HepG2 (cell line): ENCODE results near the gene TH. TPM values are rescaled to one million over a fixed set of nuclear protein-coding genes. Genes with fewer than 3 reads are reported as not detected.

ENCODE experiments used
- ATAC-seq: fragments of 200-7000 bp; cut with Tn5 transposase; 3 replicates; pipeline ENCODE4 v1.9.1; 2020; ENCODE audit warnings: mild to moderate bottlenecking, moderate library complexity
- BruUV-seq: library from RNA; stranded (reverse); fragments of 400-500 nt; replicated peaks from 2 replicates; lab custom pipeline; 2021; lab: Mats Ljungman, UMichigan
- CTCF ChIA-PET: fragments of 300-600 bp; formaldehyde crosslinking; extraction: SDS; loops from one replicate; lab custom pipeline; 2021; ENCODE audit warnings: low total read pairs, inconsistent platforms, low intra/inter-chr PET ratio; lab: Yijun Ruan, JAX
- POLR2A ChIA-PET: fragments of 350-600 bp; sonication (Branson Sonifier 250); formaldehyde crosslinking; loops from one replicate; lab custom pipeline; 2020; ENCODE audit warnings: antibody characterized with exemption, inconsistent platforms; lab: Yijun Ruan, JAX
- DNase-seq: peaks from one replicate; pipeline ENCODE4 v3.0.0-alpha.2; 2015; ENCODE audit warnings: low spot score
- FAIRE-seq: peaks from 3 replicates; lab custom pipeline; 2011; peaks lifted over from hg19 to GRCh38; lab: Jason Lieb, UNC
- H2AFZ ChIP-seq: one replicate; pipeline ENCODE4 v1.6.1; 2011; ENCODE audit warnings: low read length, inconsistent platforms
- H3K27ac ChIP-seq: fragments of 300-600 bp; 3 replicates; pipeline ENCODE4 v1.8.0; 2011; ENCODE audit warnings: mixed run types, mild to moderate bottlenecking, mixed read lengths, low read length, inconsistent platforms; ENCODE audit not compliant: insufficient read depth; ENCODE audit errors: extremely low read length
- H3K27me3 ChIP-seq, 2 experiments: fragments of 200-600 bp in 1 of 2; 2 replicates in 1 of 2; 3 replicates in 1 of 2; pipeline versions ENCODE4 v1.6.0 to v1.8.0; 2011; ENCODE audit warnings: low read length in 2 of 2, mild to moderate bottlenecking in 2 of 2, moderate library complexity in 2 of 2, inconsistent platforms in 1 of 2; ENCODE audit not compliant: insufficient read depth in 2 of 2, control insufficient read depth in 1 of 2
- H3K36me3 ChIP-seq, 2 experiments: fragments of 200-600 bp in 1 of 2; replicated peaks in 1 of 2; 2 replicates in 1 of 2; 3 replicates in 1 of 2; pipeline versions ENCODE4 v1.5.1 to v1.8.0; 2011; ENCODE audit warnings: low read length in 2 of 2, inconsistent platforms in 1 of 2; ENCODE audit not compliant: insufficient read depth in 2 of 2, control insufficient read depth in 1 of 2
- H3K4me1 ChIP-seq: 2 replicates; pipeline ENCODE4 v1.5.1; 2012; ENCODE audit warnings: low read length, inconsistent platforms; ENCODE audit not compliant: insufficient read depth
- H3K4me2 ChIP-seq: 2 replicates; pipeline ENCODE4 v1.6.0; 2011; ENCODE audit warnings: low read depth, low read length, inconsistent platforms
- H3K4me3 ChIP-seq, 3 experiments: fragments of 200-600 bp in 1 of 3; sonication (generic), shearing (Covaris generic) in 1 of 3; replicated peaks in 1 of 3; 2 replicates each; pipeline ENCODE4 v1.5.1; 2011 to 2016; ENCODE audit warnings: low read length in 3 of 3, inconsistent platforms in 2 of 3, low read depth in 2 of 3, mild to moderate bottlenecking in 2 of 3, control low read depth in 1 of 3, mixed read lengths in 1 of 3; ENCODE audit not compliant: insufficient read depth in 1 of 3
- H3K79me2 ChIP-seq: one replicate; pipeline ENCODE4 v1.6.1; 2011; ENCODE audit warnings: low read length, inconsistent platforms; ENCODE audit not compliant: insufficient read depth
- H3K9ac ChIP-seq: 2 replicates; pipeline ENCODE4 v1.6.0; 2011; ENCODE audit warnings: mild to moderate bottlenecking, low read depth, low read length, inconsistent platforms; ENCODE audit not compliant: insufficient read depth
- H3K9me3 ChIP-seq: 2 replicates; pipeline ENCODE4 v1.5.1; 2012; ENCODE audit warnings: mild to moderate bottlenecking, low read length
- H4K20me1 ChIP-seq: 2 replicates; pipeline ENCODE4 v1.6.0; 2011; ENCODE audit warnings: inconsistent platforms, mild to moderate bottlenecking, low read length, moderate library complexity; ENCODE audit not compliant: insufficient read depth
- CHCHD3 ChIP-seq: sonication (generic); formaldehyde crosslinking; IDR thresholded peaks from 2 replicates; pipeline ENCODE4 v1.8.0; 2022; ENCODE audit warnings: mild to moderate bottlenecking, missing genetic modification reagents, moderate library complexity
- CTCF ChIP-seq: sonication (generic); formaldehyde crosslinking; IDR thresholded peaks from 2 replicates; pipeline ENCODE4 v1.5.0; 2020; ENCODE audit warnings: mild to moderate bottlenecking, missing genetic modification reagents, moderate library complexity
- HNRNPLL ChIP-seq: fragments of 200-400 bp; formaldehyde crosslinking; IDR thresholded peaks from 2 replicates; pipeline ENCODE4 v1.6.1; 2017; ENCODE audit warnings: mild to moderate bottlenecking, low read depth, low read length; ENCODE audit not compliant: poor library complexity, severe bottlenecking
- KDM5B ChIP-seq: sonication (generic); formaldehyde crosslinking; IDR thresholded peaks from 2 replicates; pipeline ENCODE4 v1.4.0; 2020; ENCODE audit warnings: missing genetic modification reagents, mild to moderate bottlenecking, borderline replicate concordance
- MATR3 ChIP-seq: sonication (generic); formaldehyde crosslinking; IDR thresholded peaks from 2 replicates; pipeline ENCODE4 v1.4.0; 2020; ENCODE audit warnings: missing genetic modification reagents
- RAD21 ChIP-seq: fragments of 450-650 bp; formaldehyde crosslinking; IDR thresholded peaks from 2 replicates; pipeline ENCODE4 v1.5.0; 2020; ENCODE audit warnings: mild to moderate bottlenecking
- RELA ChIP-seq: sonication (generic); formaldehyde crosslinking; IDR thresholded peaks from 2 replicates; pipeline ENCODE4 v1.4.0; 2020; ENCODE audit warnings: missing genetic modification reagents
- TRAFD1 ChIP-seq: sonication (generic); formaldehyde crosslinking; IDR thresholded peaks from 2 replicates; pipeline ENCODE4 v1.5.1; 2020; ENCODE audit warnings: missing genetic modification reagents, mild to moderate bottlenecking, borderline replicate concordance
- YY1 ChIP-seq: IDR thresholded peaks from 2 replicates; pipeline ENCODE4 v1.6.1; 2011; ENCODE audit warnings: low read length, low read depth, moderate library complexity, mild to moderate bottlenecking; ENCODE audit not compliant: insufficient read depth, insufficient replicate concordance
- ZEB1 ChIP-seq: IDR thresholded peaks from 2 replicates; pipeline ENCODE4 v1.6.1; 2012; ENCODE audit warnings: mild to moderate bottlenecking, low read depth, inconsistent platforms; ENCODE audit not compliant: insufficient replicate concordance
- ZFYVE20 ChIP-seq: sonication (generic); formaldehyde crosslinking; IDR thresholded peaks from 2 replicates; pipeline ENCODE4 v1.8.0; 2023; ENCODE audit warnings: low read depth, mild to moderate bottlenecking, moderate library complexity, missing genetic modification reagents, borderline replicate concordance
- ZNF230 ChIP-seq: sonication (generic); formaldehyde crosslinking; IDR thresholded peaks from 2 replicates; pipeline ENCODE4 v1.4.0; 2020; ENCODE audit warnings: mild to moderate bottlenecking, missing genetic modification reagents
- ZNF776 ChIP-seq: sonication (generic); formaldehyde crosslinking; IDR thresholded peaks from 2 replicates; pipeline ENCODE4 v1.4.0; 2020; ENCODE audit warnings: mild to moderate bottlenecking, missing genetic modification reagents
- ZNF788 ChIP-seq: sonication (generic); formaldehyde crosslinking; IDR thresholded peaks from 2 replicates; pipeline ENCODE4 v1.5.0; 2020; ENCODE audit warnings: mild to moderate bottlenecking, missing genetic modification reagents, borderline replicate concordance
- ZNF800 ChIP-seq: sonication (generic); formaldehyde crosslinking; IDR thresholded peaks from 2 replicates; pipeline ENCODE4 v1.4.0; 2020; ENCODE audit warnings: missing genetic modification reagents
- WGBS: methylation state at CpG from one replicate; pipeline ENCODE4 v1.1.6; 2017; ENCODE audit warnings: low lambda C conversion rate; 5-methylcytosine and 5-hydroxymethylcytosine counted together
- in situ Hi-C: cut with HindIII; loops from 2 replicates; pipeline ENCODE4 v1.10.0; 2017; ENCODE audit warnings: low pct_unique_long_range_greater_than_20kb; ENCODE audit not compliant: extremely low pct_ligation_motif_present
- intact Hi-C: fragments of 100-400 bp; cut with micrococcal nuclease; formaldehyde crosslinking; loops from one replicate; pipeline ENCODE4 v1.10.0; 2022; ENCODE audit not compliant: unreplicated experiment
- polyA plus RNA-seq, 8 experiments: library from polyadenylated mRNA; depleted of rRNA in 3 of 8; stranded (reverse) in 7 of 8; unstranded in 1 of 8; fragments of >200 nt; fragmentation: Illumina TruSeq in 4 of 8; extraction: Trizol in 4 of 8; gene quantifications; 2 replicates each; pipeline versions ENCODE4 v1.2.1 to v1.2.3, GENCODE V29; 2011 to 2016; ENCODE audit warnings: low read depth in 4 of 8, missing spikeins in 1 of 8, mixed read lengths in 1 of 8; ENCODE audit not compliant: insufficient read depth in 1 of 8
- total RNA-seq, 5 experiments: library from RNA; depleted of rRNA; stranded (reverse); fragments of >200 nt; fragmentation: Illumina TruSeq; extraction: Trizol; gene quantifications; 2 replicates each; pipeline ENCODE4 v1.2.3, GENCODE V29; 2016; ENCODE audit warnings: low read depth in 1 of 5

The TH gene
- total and polyA plus RNA-seq, 2 of the 13 experiments (the other 11 are each of a cell fraction or from before 2014, with no cell fraction given), result 0.36 TPM; not detected in 1

GRCh38 chr11:2156416-2157182 lies 15.0 kb downstream of the TH start:
- ChIA-PET POLR2A (interaction anchor here (1.2 kb wide), 1 partner anchor 465 kb away, joined by 3 read pairs; no protein-coding TSS in a partner anchor), CTCF (interaction anchor here (1.0 to 2.2 kb wide), 10 partner anchors 120 to 528 kb away, joined by 3 to 10 read pairs (median 4); no protein-coding TSS in a partner anchor)
- intact Hi-C loops (loop anchor here (1.0 kb wide), 1 partner anchor 319 kb away; no protein-coding TSS in a partner anchor), in situ Hi-C loops (no loop called here)
- no peak overlapping the region for H3K4me3 ChIP-seq
- H3K27me3 ChIP-seq, result peaks cover 23 to 65% of the 10 kb centered on the region in 2 experiments
- no peak overlapping the region for H3K4me2 ChIP-seq
- no peak overlapping the region for H3K27ac ChIP-seq
- H2AFZ ChIP-seq, result no peak overlapping the region
- WGBS, result 0% methylated on average over 1 of the region's 19 CpGs
- no peaks in the 10 kb centered on the region for H4K20me1 ChIP-seq
- DNase-seq (peak; percentile 42), FAIRE-seq (peak; percentile 39), ATAC-seq (peak; percentile 75)
- H3K4me1 ChIP-seq, result peaks cover 8% of the 10 kb centered on the region
- no peaks in the 10 kb centered on the region for H3K79me2 ChIP-seq
- no peaks in the 10 kb centered on the region for H3K9me3 ChIP-seq
- H3K9ac ChIP-seq, result no peak overlapping the region
- no TSS peak for BruUV-seq
- no peaks in the 10 kb centered on the region for H3K36me3 ChIP-seq
- TF ChIP-seq RELA (CRISPR knock-in tag) (0 out of 2 replicates have a peak, but pooled peaks have one; percentile 48), RAD21 (CRISPR knock-in tag) (peak; percentile 91), TRAFD1 (CRISPR knock-in tag) (no peak), CHCHD3 (CRISPR knock-in tag) (no peak), CTCF (CRISPR knock-in tag) (peak; percentile 96), HNRNPLL (peak; percentile 32), ZNF776 (CRISPR knock-in tag) (0 out of 2 replicates have a peak, but pooled peaks have one; percentile 28), KDM5B (CRISPR knock-in tag) (no peak), ZEB1 (no peak), ZNF800 (CRISPR knock-in tag) (no peak), ZFYVE20 (CRISPR knock-in tag) (0 out of 2 replicates have a peak, but pooled peaks have one; percentile 40), MATR3 (CRISPR knock-in tag) (no peak), YY1 (peak; percentile 43), ZNF788 (CRISPR knock-in tag) (0 out of 2 replicates have a peak, but pooled peaks have one; percentile 29), ZNF230 (0 out of 2 replicates have a peak, but pooled peaks have one; percentile 27)
